C1 segment of cervical spinal cord (tissue), 14 donors: ENCODE data around the gene OR14J1.
"Not testable (repeated sequence)": the region's sequence is repeated elsewhere in the genome, so short reads cannot be mapped to it uniquely, and the experiment has no call there.

ENCODE experiments used
- DNase-seq, 14 donors: peaks; one replicate each; lab custom pipeline; 2025; lab: John Stamatoyannopoulos, UW

OR14J1 gene

GRCh38 chr6:29301316-29301715, at the start of gene OR14J1:
Gene OR14J1 (plus strand): TSS chr6:29301701. CDS start chr6:29306690, 4,989 bp downstream.
- no peak for DNase-seq

GRCh38 chr6:29251736-29252135, 49.8 kb upstream of the OR14J1 start:
- DNase-seq = no peak

GRCh38 chr6:29255530-29255929, 46.0 kb upstream of the OR14J1 start:
- no peak for DNase-seq

- DNase-seq = no peak
Observed at GRCh38 chr6:29259721-29260120, 41.8 kb upstream of the OR14J1 start.

- DNase-seq = no peak
Observed at GRCh38 chr6:29263001-29263400, 38.5 kb upstream of the OR14J1 start.

- no peak for DNase-seq
Observed at GRCh38 chr6:29294499-29294914, 7.0 kb upstream of the OR14J1 start.

- no peak for DNase-seq
Observed at GRCh38 chr6:29295181-29295585, 6.3 kb upstream of the OR14J1 start.

GRCh38 chr6:29295623-29296022, 5.9 kb upstream of the OR14J1 start:
- DNase-seq = no peak

- DNase-seq = no peak
Observed at GRCh38 chr6:29319931-29320330, 18.4 kb downstream of the OR14J1 start.

- not testable (repeated sequence) for DNase-seq
Observed at GRCh38 chr6:29323332-29323731, 21.8 kb downstream of the OR14J1 start.

GRCh38 chr6:29325777-29326176, 24.3 kb downstream of the OR14J1 start:
- no peak for DNase-seq

- DNase-seq = no peak
Observed at GRCh38 chr6:29332676-29333075, 31.2 kb downstream of the OR14J1 start.

- no peak for DNase-seq
Observed at GRCh38 chr6:29336269-29336668, 34.8 kb downstream of the OR14J1 start.

GRCh38 chr6:29345380-29345779, 43.9 kb downstream of the OR14J1 start:
- no peak for DNase-seq

GRCh38 chr6:29349348-29349747, 47.8 kb downstream of the OR14J1 start:
- not testable (repeated sequence) for DNase-seq

GRCh38 chr6:29354980-29355379, 53.5 kb downstream of the OR14J1 start:
- no peak for DNase-seq

GRCh38 chr6:29355603-29356002, 54.1 kb downstream of the OR14J1 start:
- DNase-seq = no peak
